Stimulated activated CD4-positive, alpha-beta T cell treated with anti-CD3 and anti-CD28 coated beads, Interleukin-15, amount 100 ng/mL, for 24 hours (primary cell): ENCODE results near the gene TMA16.
"Not testable (repeated sequence)": the region's sequence is repeated elsewhere in the genome, so short reads cannot be mapped to it uniquely, and the experiment has no call there.

ENCODE experiments used
- DNase-seq: peaks from one replicate; pipeline ENCODE4 v3.0.0-alpha.2; 2020

Gene TMA16

GRCh38 chr4:163494360-163495241 lies at the start of gene TMA16:
TSS of gene TMA16 (plus strand) at chr4:163494690. CDS start at chr4:163494802, 112 bp downstream.
- peak; percentile 89 for DNase-seq

- DNase-seq: not testable (repeated sequence)
Observed at GRCh38 chr4:163447023-163447422, 47.5 kb upstream of the TMA16 start.

- DNase-seq: no peak
Observed at GRCh38 chr4:163447481-163447880, 47.0 kb upstream of the TMA16 start.

GRCh38 chr4:163448540-163449203 lies 45.8 kb upstream of the TMA16 start:
- DNase-seq: no peak

- DNase-seq: no peak
Observed at GRCh38 chr4:163462556-163462955, 31.9 kb upstream of the TMA16 start.

- DNase-seq: no peak
Observed at GRCh38 chr4:163467082-163467770, 27.3 kb upstream of the TMA16 start.

GRCh38 chr4:163470391-163470790 lies 24.1 kb upstream of the TMA16 start:
- no peak for DNase-seq

GRCh38 chr4:163473130-163473529 lies 21.4 kb upstream of the TMA16 start:
- no peak for DNase-seq

- DNase-seq: no peak
Observed at GRCh38 chr4:163473576-163473975, 20.9 kb upstream of the TMA16 start, which contains the start of gene TKTL2. TSS of gene TKTL2 (minus strand) at chr4:163473754. CDS start at chr4:163473734, 20 bp downstream.

GRCh38 chr4:163474027-163474426 lies 20.5 kb upstream of the TMA16 start:
- no peak for DNase-seq

GRCh38 chr4:163476761-163477438 lies 17.6 kb upstream of the TMA16 start:
- DNase-seq: no peak

GRCh38 chr4:163482190-163482589 lies 12.3 kb upstream of the TMA16 start:
- no peak for DNase-seq

- peak; percentile 63 for DNase-seq
Observed at GRCh38 chr4:163484906-163485305, 9.6 kb upstream of the TMA16 start.

- DNase-seq: no peak
Observed at GRCh38 chr4:163485589-163485988, 8.9 kb upstream of the TMA16 start.

GRCh38 chr4:163486321-163486720 lies 8.2 kb upstream of the TMA16 start:
- DNase-seq: no peak

GRCh38 chr4:163489929-163490328 lies 4.6 kb upstream of the TMA16 start:
- no peak for DNase-seq

GRCh38 chr4:163492951-163493504 lies 1.5 kb upstream of the TMA16 start:
- no peak for DNase-seq

GRCh38 chr4:163493643-163494359 lies 689 bp upstream of the TMA16 start:
- DNase-seq: peak; percentile 19

- no peak for DNase-seq
Observed at GRCh38 chr4:163495900-163496299, 1.4 kb downstream of the TMA16 start.

GRCh38 chr4:163500586-163500985 lies 6.1 kb downstream of the TMA16 start:
- DNase-seq: no peak

- no peak for DNase-seq
Observed at GRCh38 chr4:163505374-163505773, 10.9 kb downstream of the TMA16 start.

- DNase-seq: no peak
Observed at GRCh38 chr4:163515198-163515597, 20.7 kb downstream of the TMA16 start.
